ENCODE results near the gene CTSH.
"Not testable (repeated sequence)": the region's sequence is repeated elsewhere in the genome, so short reads cannot be mapped to it uniquely, and the experiment has no call there.

The CTSH gene

DNA sequence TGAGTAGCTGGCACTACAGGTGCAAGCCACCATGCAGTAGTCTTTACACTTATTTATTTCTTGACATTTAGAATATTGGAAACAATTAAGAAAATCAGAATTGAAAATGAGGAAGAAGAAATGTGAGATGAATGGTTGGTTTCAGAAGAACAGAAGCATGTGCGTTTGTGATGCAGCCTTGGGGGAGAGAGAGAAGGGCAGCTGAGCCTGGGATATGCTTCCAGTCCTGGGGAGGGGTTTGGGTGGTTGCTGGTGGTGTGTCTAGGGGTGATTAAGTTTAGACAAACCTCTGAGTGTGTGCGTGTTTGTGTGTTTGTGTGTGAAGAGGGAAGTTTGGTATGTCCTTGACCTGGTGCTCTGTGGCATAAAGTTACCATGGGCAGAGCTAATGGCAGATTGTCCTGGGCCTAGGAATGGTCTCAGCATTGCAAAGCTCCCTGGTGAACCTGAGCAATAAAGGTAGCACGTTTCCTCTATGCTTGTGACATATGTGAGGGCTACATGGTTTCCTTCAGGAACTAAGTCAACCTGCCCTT lies 35.6 kb downstream of the CTSH start:
- Histone ChIP-seq H3K4me1 (ENCODE audit: control insufficient read depth, insufficient read depth, low read length) (peaks cover 2% of the 10 kb centered on the region; the same call in 1 of the 2 replicates), H3K27ac (ENCODE audit: low read length) (no peak overlapping the region), H3K4me3 (ENCODE audit: low read length) (no peak overlapping the region), H3K36me3 (ENCODE audit: control insufficient read depth, insufficient read depth, low read length) (peaks cover 12% of the 10 kb centered on the region), H3K9me3 (ENCODE audit: control insufficient read depth, insufficient read depth, low read length) (no peaks in the 10 kb centered on the region), H3K27me3 (ENCODE audit: control insufficient read depth, insufficient read depth, low read length) (no peaks in the 10 kb centered on the region)
- no peak for DNase-seq (ENCODE audit: low read depth, low spot score)
- WGBS (ENCODE audit: insufficient coverage, insufficient read length), result 100% methylated on average over 2 of the region's 3 CpGs

DNA sequence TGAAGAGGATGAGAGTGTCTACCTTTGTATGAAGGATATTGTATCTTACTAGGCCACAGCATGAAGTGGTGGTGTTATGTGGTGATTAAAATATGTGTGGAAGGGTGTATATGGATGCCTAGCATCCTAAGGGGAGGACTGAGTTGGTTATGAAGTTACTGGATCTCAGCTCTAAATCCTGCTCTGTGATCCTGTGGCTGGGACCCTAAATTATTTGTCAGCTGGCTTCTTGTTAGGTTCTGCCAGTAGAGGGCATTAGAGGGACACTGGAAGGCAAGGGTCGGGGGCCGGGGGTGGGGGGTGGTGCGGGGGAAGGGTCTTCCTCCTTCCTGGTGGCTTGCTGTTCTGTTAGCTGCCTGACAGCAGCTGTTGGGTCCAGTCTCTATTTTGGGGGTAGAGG lies 37.3 kb downstream of the CTSH start:
- H3K4me1 ChIP-seq (ENCODE audit: control insufficient read depth, insufficient read depth, low read length), result peaks cover 2% of the 10 kb centered on the region; the same call in 1 of the 2 replicates
- DNase-seq (ENCODE audit: low read depth, low spot score), result peak; percentile 45
- H3K36me3 ChIP-seq (ENCODE audit: control insufficient read depth, insufficient read depth, low read length), result peaks cover 13% of the 10 kb centered on the region; the same call in 1 of the 2 replicates
- no peak overlapping the region for H3K4me3 ChIP-seq (ENCODE audit: low read length)
- H3K9me3 ChIP-seq (ENCODE audit: control insufficient read depth, insufficient read depth, low read length), result no peaks in the 10 kb centered on the region
- H3K27me3 ChIP-seq (ENCODE audit: control insufficient read depth, insufficient read depth, low read length), result no peaks in the 10 kb centered on the region
- no peak overlapping the region for H3K27ac ChIP-seq (ENCODE audit: low read length)
- no CpG with 5 or more reads among the region's 3 CpGs for WGBS (ENCODE audit: insufficient coverage, insufficient read length)

GRCh38 chr15:78906316-78906620 lies 38.6 kb downstream of the CTSH start:
- Histone ChIP-seq H3K9me3 (ENCODE audit: control insufficient read depth, insufficient read depth, low read length) (no peaks in the 10 kb centered on the region), H3K27me3 (ENCODE audit: control insufficient read depth, insufficient read depth, low read length) (no peaks in the 10 kb centered on the region), H3K4me1 (ENCODE audit: control insufficient read depth, insufficient read depth, low read length) (peaks cover 2% of the 10 kb centered on the region; the same call in 1 of the 2 replicates), H3K4me3 (ENCODE audit: low read length) (no peak overlapping the region), H3K36me3 (ENCODE audit: control insufficient read depth, insufficient read depth, low read length) (peaks cover 12% of the 10 kb centered on the region; the same call in 1 of the 2 replicates), H3K27ac (ENCODE audit: low read length) (no peak overlapping the region)
- DNase-seq (ENCODE audit: low read depth, low spot score), result no peak
- WGBS (ENCODE audit: insufficient coverage, insufficient read length), result no CpG with 5 or more reads among the region's 2 CpGs

- WGBS (ENCODE audit: insufficient coverage, insufficient read length), result no CpG with 5 or more reads among the region's 6 CpGs
- DNase-seq (ENCODE audit: low read depth, low spot score), result no peak
- Histone ChIP-seq H3K27ac (ENCODE audit: low read length) (no peak overlapping the region), H3K36me3 (ENCODE audit: control insufficient read depth, insufficient read depth, low read length) (peaks cover 19% of the 10 kb centered on the region; the same call in 1 of the 2 replicates), H3K27me3 (ENCODE audit: control insufficient read depth, insufficient read depth, low read length) (no peaks in the 10 kb centered on the region), H3K4me1 (ENCODE audit: control insufficient read depth, insufficient read depth, low read length) (peaks cover 2% of the 10 kb centered on the region; the same call in 1 of the 2 replicates), H3K9me3 (ENCODE audit: control insufficient read depth, insufficient read depth, low read length) (no peaks in the 10 kb centered on the region), H3K4me3 (ENCODE audit: low read length) (no peak overlapping the region)
Measured at GRCh38 chr15:78904599-78905358, 40.1 kb downstream of the CTSH start.

DNA sequence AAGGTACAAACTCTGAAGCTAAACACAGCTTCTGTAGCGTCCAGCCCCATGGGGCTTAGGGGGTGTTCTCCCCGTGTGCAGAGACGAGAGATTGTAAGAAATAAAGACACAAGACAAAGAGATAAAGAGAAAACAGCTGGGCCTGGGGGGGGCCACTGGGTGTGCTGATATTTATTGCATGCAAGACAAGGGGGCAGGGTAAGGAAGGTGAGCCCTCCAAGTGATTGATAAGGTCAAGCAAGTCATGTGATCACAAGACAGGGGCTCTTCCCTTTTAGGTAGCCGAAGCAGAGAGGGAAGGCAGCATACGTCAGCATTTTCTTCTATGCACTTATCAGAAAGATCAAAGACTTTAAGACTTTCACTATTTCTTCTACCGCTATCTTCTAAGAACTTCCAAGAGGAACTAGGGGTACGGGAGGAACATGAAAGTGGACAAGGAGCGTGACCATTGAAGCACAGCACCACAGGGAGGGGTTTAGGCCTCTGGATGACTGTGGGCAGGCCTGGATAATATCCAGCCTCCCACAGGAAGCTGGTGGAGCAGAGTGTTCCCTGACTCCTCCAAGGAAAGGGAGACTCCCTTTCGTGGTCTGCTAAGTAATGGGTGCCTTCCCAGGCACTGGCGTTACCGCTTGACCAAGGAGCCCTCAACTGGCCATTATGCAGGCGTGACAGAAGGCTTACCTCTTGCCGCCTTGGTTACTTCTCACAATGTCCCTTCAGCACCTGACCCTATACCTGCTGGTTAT lies 42.4 kb downstream of the CTSH start:
- not testable (repeated sequence) for H3K27ac ChIP-seq (ENCODE audit: low read length); DNase-seq (ENCODE audit: low read depth, low spot score); H3K9me3 ChIP-seq (ENCODE audit: control insufficient read depth, insufficient read depth, low read length); H3K4me1 ChIP-seq (ENCODE audit: control insufficient read depth, insufficient read depth, low read length); H3K27me3 ChIP-seq (ENCODE audit: control insufficient read depth, insufficient read depth, low read length); H3K4me3 ChIP-seq (ENCODE audit: low read length)
- peaks cover 28% of the 10 kb centered on the region; the same call in 1 of the 2 replicates for H3K36me3 ChIP-seq (ENCODE audit: control insufficient read depth, insufficient read depth, low read length)
- no CpG with 5 or more reads among the region's 13 CpGs for WGBS (ENCODE audit: insufficient coverage, insufficient read length)

GRCh38 chr15:78900819-78901533 lies 43.9 kb downstream of the CTSH start:
- no CpG with 5 or more reads among the region's 14 CpGs for WGBS (ENCODE audit: insufficient coverage, insufficient read length)
- H3K27ac ChIP-seq (ENCODE audit: low read length); H3K27me3 ChIP-seq (ENCODE audit: control insufficient read depth, insufficient read depth, low read length); H3K9me3 ChIP-seq (ENCODE audit: control insufficient read depth, insufficient read depth, low read length); H3K4me3 ChIP-seq (ENCODE audit: low read length); DNase-seq (ENCODE audit: low read depth, low spot score); H3K4me1 ChIP-seq (ENCODE audit: control insufficient read depth, insufficient read depth, low read length): not testable (repeated sequence)
- peaks cover 24% of the 10 kb centered on the region; the same call in 1 of the 2 replicates for H3K36me3 ChIP-seq (ENCODE audit: control insufficient read depth, insufficient read depth, low read length)

GRCh38 chr15:78898540-78898939 lies 46.3 kb downstream of the CTSH start:
- H3K36me3 ChIP-seq (ENCODE audit: control insufficient read depth, insufficient read depth, low read length), result peaks cover 21% of the 10 kb centered on the region; the same call in 1 of the 2 replicates
- no peak for DNase-seq (ENCODE audit: low read depth, low spot score)
- H3K27ac ChIP-seq (ENCODE audit: low read length), result no peak overlapping the region
- H3K27me3 ChIP-seq (ENCODE audit: control insufficient read depth, insufficient read depth, low read length), result no peaks in the 10 kb centered on the region
- WGBS (ENCODE audit: insufficient coverage, insufficient read length), result no CpG with 5 or more reads among the region's 4 CpGs
- H3K4me3 ChIP-seq (ENCODE audit: low read length), result no peak overlapping the region
- H3K9me3 ChIP-seq (ENCODE audit: control insufficient read depth, insufficient read depth, low read length), result no peaks in the 10 kb centered on the region
- H3K4me1 ChIP-seq (ENCODE audit: control insufficient read depth, insufficient read depth, low read length), result no peaks in the 10 kb centered on the region

DNA sequence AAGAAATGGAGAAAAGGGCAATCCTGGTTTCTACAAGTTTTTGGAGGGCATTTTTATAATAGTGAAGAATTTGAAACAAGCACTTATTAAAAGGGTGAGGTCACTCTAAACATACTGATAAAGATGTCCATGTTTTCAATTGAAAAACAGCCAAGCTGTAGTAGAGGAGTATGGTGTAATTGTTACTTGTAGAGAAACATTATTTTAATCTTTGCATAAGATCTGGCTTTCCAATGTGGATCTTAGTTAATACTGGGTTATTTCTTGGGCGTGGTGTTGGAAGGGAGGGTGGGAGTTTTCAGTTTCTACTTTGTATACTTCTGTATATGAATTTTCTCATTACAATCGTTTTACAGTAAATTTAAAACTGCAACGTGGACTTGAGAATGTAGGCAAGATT lies 49.4 kb downstream of the CTSH start:
- H3K9me3 ChIP-seq (ENCODE audit: control insufficient read depth, insufficient read depth, low read length), result no peaks in the 10 kb centered on the region
- H3K27ac ChIP-seq (ENCODE audit: low read length), result no peak overlapping the region
- DNase-seq (ENCODE audit: low read depth, low spot score), result no peak
- H3K4me3 ChIP-seq (ENCODE audit: low read length), result no peak overlapping the region
- H3K4me1 ChIP-seq (ENCODE audit: control insufficient read depth, insufficient read depth, low read length), result no peaks in the 10 kb centered on the region
- no CpG with 5 or more reads among the region's 3 CpGs for WGBS (ENCODE audit: insufficient coverage, insufficient read length)
- H3K27me3 ChIP-seq (ENCODE audit: control insufficient read depth, insufficient read depth, low read length), result no peaks in the 10 kb centered on the region
- peaks cover 21% of the 10 kb centered on the region; the same call in 1 of the 2 replicates for H3K36me3 ChIP-seq (ENCODE audit: control insufficient read depth, insufficient read depth, low read length)

DNA sequence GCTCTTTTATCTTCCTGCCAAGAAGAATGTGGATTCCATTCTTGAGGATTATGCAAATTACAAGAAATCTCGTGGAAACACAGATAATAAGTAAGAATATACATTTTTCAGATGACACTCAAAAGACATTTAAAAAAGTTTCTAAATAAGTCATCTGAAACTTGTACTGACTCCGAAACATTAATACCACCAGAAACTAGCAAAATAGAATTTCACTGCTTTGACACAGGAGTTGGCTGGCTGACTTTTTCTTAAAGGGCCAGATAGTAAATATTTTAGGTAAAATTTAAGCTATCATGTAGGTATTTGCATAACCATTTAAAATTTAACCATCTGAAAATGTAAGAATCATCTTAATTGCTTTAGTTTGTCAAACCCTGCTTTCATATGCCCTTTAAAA lies 51.3 kb downstream of the CTSH start:
- Histone ChIP-seq H3K4me3 (ENCODE audit: low read length) (no peak overlapping the region), H3K27me3 (ENCODE audit: control insufficient read depth, insufficient read depth, low read length) (no peaks in the 10 kb centered on the region), H3K4me1 (ENCODE audit: control insufficient read depth, insufficient read depth, low read length) (no peaks in the 10 kb centered on the region), H3K9me3 (ENCODE audit: control insufficient read depth, insufficient read depth, low read length) (no peaks in the 10 kb centered on the region), H3K36me3 (ENCODE audit: control insufficient read depth, insufficient read depth, low read length) (peaks cover 16% of the 10 kb centered on the region; the same call in 1 of the 2 replicates), H3K27ac (ENCODE audit: low read length) (no peak overlapping the region)
- DNase-seq (ENCODE audit: low read depth, low spot score), result no peak
- WGBS (ENCODE audit: insufficient coverage, insufficient read length), result no CpG with 5 or more reads among the region's 2 CpGs

GRCh38 chr15:78889000-78889399 lies 55.8 kb downstream of the CTSH start:
- no peak overlapping the region for H3K27ac ChIP-seq (ENCODE audit: low read length)
- no peak for DNase-seq (ENCODE audit: low read depth, low spot score)
- peaks cover 14% of the 10 kb centered on the region; the same call in 1 of the 2 replicates for H3K36me3 ChIP-seq (ENCODE audit: control insufficient read depth, insufficient read depth, low read length)
- H3K27me3 ChIP-seq (ENCODE audit: control insufficient read depth, insufficient read depth, low read length), result no peaks in the 10 kb centered on the region
- H3K9me3 ChIP-seq (ENCODE audit: control insufficient read depth, insufficient read depth, low read length), result no peaks in the 10 kb centered on the region
- no peak overlapping the region for H3K4me3 ChIP-seq (ENCODE audit: low read length)
- WGBS (ENCODE audit: insufficient coverage, insufficient read length), result no CpG with 5 or more reads among the region's 4 CpGs
- no peaks in the 10 kb centered on the region for H3K4me1 ChIP-seq (ENCODE audit: control insufficient read depth, insufficient read depth, low read length)
